ENCODE data around the gene EDC4. TPM values are rescaled to one million over a fixed set of nuclear protein-coding genes. Genes with fewer than 3 reads are reported as not detected.

The EDC4 gene
- total and polyA plus RNA-seq, 2 of the 8 experiments (the other 6 are each of a cell fraction or from before 2014, with no cell fraction given): 58.5 to 72.7 TPM

DNA sequence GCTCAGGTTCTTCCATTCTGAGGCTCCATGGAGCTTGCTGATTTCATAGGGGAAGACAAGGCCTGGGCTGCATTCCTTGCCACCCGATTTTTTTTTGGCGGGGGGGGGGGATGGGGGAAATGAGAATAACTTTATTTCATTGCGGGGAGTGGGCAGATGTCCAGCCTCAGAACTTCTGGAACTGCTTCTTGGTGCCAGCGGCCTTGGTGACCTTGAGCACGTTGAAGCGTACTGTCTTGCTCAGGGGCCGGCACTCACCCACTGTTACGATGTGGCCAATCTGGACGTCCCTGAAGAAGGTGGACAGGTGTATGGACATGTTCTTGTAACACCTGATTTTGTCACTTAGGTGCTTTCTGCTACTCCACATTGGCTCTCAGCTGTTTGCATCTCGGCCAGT lies 17.1 kb upstream of the EDC4 start (continued):
- TF ChIP-seq, protein P1, sequence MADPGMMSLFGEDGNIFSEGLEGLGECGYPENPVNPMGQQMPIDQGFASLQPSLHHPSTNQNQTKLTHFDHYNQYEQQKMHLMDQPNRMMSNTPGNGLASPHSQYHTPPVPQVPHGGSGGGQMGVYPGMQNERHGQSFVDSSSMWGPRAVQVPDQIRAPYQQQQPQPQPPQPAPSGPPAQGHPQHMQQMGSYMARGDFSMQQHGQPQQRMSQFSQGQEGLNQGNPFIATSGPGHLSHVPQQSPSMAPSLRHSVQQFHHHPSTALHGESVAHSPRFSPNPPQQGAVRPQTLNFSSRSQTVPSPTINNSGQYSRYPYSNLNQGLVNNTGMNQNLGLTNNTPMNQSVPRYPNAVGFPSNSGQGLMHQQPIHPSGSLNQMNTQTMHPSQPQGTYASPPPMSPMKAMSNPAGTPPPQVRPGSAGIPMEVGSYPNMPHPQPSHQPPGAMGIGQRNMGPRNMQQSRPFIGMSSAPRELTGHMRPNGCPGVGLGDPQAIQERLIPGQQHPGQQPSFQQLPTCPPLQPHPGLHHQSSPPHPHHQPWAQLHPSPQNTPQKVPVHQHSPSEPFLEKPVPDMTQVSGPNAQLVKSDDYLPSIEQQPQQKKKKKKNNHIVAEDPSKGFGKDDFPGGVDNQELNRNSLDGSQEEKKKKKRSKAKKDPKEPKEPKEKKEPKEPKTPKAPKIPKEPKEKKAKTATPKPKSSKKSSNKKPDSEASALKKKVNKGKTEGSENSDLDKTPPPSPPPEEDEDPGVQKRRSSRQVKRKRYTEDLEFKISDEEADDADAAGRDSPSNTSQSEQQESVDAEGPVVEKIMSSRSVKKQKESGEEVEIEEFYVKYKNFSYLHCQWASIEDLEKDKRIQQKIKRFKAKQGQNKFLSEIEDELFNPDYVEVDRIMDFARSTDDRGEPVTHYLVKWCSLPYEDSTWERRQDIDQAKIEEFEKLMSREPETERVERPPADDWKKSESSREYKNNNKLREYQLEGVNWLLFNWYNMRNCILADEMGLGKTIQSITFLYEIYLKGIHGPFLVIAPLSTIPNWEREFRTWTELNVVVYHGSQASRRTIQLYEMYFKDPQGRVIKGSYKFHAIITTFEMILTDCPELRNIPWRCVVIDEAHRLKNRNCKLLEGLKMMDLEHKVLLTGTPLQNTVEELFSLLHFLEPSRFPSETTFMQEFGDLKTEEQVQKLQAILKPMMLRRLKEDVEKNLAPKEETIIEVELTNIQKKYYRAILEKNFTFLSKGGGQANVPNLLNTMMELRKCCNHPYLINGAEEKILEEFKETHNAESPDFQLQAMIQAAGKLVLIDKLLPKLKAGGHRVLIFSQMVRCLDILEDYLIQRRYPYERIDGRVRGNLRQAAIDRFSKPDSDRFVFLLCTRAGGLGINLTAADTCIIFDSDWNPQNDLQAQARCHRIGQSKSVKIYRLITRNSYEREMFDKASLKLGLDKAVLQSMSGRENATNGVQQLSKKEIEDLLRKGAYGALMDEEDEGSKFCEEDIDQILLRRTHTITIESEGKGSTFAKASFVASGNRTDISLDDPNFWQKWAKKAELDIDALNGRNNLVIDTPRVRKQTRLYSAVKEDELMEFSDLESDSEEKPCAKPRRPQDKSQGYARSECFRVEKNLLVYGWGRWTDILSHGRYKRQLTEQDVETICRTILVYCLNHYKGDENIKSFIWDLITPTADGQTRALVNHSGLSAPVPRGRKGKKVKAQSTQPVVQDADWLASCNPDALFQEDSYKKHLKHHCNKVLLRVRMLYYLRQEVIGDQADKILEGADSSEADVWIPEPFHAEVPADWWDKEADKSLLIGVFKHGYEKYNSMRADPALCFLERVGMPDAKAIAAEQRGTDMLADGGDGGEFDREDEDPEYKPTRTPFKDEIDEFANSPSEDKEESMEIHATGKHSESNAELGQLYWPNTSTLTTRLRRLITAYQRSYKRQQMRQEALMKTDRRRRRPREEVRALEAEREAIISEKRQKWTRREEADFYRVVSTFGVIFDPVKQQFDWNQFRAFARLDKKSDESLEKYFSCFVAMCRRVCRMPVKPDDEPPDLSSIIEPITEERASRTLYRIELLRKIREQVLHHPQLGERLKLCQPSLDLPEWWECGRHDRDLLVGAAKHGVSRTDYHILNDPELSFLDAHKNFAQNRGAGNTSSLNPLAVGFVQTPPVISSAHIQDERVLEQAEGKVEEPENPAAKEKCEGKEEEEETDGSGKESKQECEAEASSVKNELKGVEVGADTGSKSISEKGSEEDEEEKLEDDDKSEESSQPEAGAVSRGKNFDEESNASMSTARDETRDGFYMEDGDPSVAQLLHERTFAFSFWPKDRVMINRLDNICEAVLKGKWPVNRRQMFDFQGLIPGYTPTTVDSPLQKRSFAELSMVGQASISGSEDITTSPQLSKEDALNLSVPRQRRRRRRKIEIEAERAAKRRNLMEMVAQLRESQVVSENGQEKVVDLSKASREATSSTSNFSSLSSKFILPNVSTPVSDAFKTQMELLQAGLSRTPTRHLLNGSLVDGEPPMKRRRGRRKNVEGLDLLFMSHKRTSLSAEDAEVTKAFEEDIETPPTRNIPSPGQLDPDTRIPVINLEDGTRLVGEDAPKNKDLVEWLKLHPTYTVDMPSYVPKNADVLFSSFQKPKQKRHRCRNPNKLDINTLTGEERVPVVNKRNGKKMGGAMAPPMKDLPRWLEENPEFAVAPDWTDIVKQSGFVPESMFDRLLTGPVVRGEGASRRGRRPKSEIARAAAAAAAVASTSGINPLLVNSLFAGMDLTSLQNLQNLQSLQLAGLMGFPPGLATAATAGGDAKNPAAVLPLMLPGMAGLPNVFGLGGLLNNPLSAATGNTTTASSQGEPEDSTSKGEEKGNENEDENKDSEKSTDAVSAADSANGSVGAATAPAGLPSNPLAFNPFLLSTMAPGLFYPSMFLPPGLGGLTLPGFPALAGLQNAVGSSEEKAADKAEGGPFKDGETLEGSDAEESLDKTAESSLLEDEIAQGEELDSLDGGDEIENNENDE (IDR thresholded peaks at IDR 0.05; ENCODE audit: insufficient replicate concordance, low read length): no peak
- no peak for TF ChIP-seq POLR2AphosphoS5 (IDR thresholded peaks at IDR 0.05; ENCODE audit: low read depth, low read length)

Data from H1 (cell line).